Mesenchymal stem cell (in vitro differentiated cells and primary cell): Measurements from ENCODE around the gene SP6.

Experiments
- DNase-seq: peaks from one replicate; pipeline ENCODE4 v3.0.0-alpha.2; 2013
- H2AFZ ChIP-seq: one replicate; pipeline ENCODE4 v1.6.1; 2013; ENCODE audit warnings: low read depth, mild to moderate bottlenecking, control low read depth, inconsistent platforms, low read length, moderate library complexity
- H2AK5ac ChIP-seq: 2 replicates; pipeline ENCODE4 v1.6.1; 2013; ENCODE audit warnings: low read length, moderate library complexity, mild to moderate bottlenecking, inconsistent platforms; ENCODE audit not compliant: severe bottlenecking
- H2BK120ac ChIP-seq: one replicate; pipeline ENCODE4 v1.6.1; 2013; ENCODE audit warnings: low read depth, mild to moderate bottlenecking, inconsistent platforms, low read length, moderate library complexity
- H2BK12ac ChIP-seq, 2 experiments: one replicate each; pipeline ENCODE4 v1.6.1; 2013; ENCODE audit warnings: inconsistent platforms in 2 of 2, low read length in 2 of 2, mild to moderate bottlenecking in 2 of 2, moderate library complexity in 2 of 2, control low read depth in 1 of 2
- H2BK15ac ChIP-seq: one replicate; pipeline ENCODE4 v1.6.1; 2013; ENCODE audit warnings: mild to moderate bottlenecking, low read depth, inconsistent platforms; ENCODE audit not compliant: poor library complexity, severe bottlenecking
- H2BK5ac ChIP-seq: 2 replicates; pipeline ENCODE4 v1.6.1; 2013; ENCODE audit warnings: low read depth, mild to moderate bottlenecking, low read length, control low read depth, inconsistent platforms; ENCODE audit not compliant: poor library complexity, severe bottlenecking
- H3K14ac ChIP-seq, 2 experiments: one replicate each; pipeline ENCODE4 v1.6.1; 2013; ENCODE audit warnings: inconsistent platforms in 2 of 2, low read length in 2 of 2, control low read depth in 1 of 2, mild to moderate bottlenecking in 1 of 2, moderate library complexity in 1 of 2
- H3K18ac ChIP-seq, 2 experiments: one replicate each; pipeline ENCODE4 v1.6.1; 2013; ENCODE audit warnings: inconsistent platforms in 2 of 2, low read length in 2 of 2, control low read depth in 1 of 2, low read depth in 1 of 2, mild to moderate bottlenecking in 1 of 2
- H3K23ac ChIP-seq, 2 experiments: one replicate each; pipeline ENCODE4 v1.6.1; 2013; ENCODE audit warnings: inconsistent platforms in 2 of 2, low read length in 2 of 2, mild to moderate bottlenecking in 2 of 2, moderate library complexity in 2 of 2, control low read depth in 1 of 2
- H3K27ac ChIP-seq: 2 replicates; pipeline ENCODE4 v1.5.1; 2013; ENCODE audit warnings: mild to moderate bottlenecking, moderate library complexity, low read length, control low read depth, inconsistent platforms; ENCODE audit not compliant: poor library complexity, severe bottlenecking
- H3K27me3 ChIP-seq, 2 experiments: 2 replicates each; pipeline versions ENCODE4 v1.6.1 to v1.7.0; 2013; ENCODE audit warnings: low read length in 2 of 2, mild to moderate bottlenecking in 2 of 2, moderate library complexity in 2 of 2, control low read depth in 1 of 2, inconsistent platforms in 1 of 2; ENCODE audit not compliant: control insufficient read depth in 1 of 2, insufficient read depth in 1 of 2
- H3K36me3 ChIP-seq, 2 experiments: 2 replicates each; pipeline versions ENCODE4 v1.6.1 to v1.7.0; 2013; ENCODE audit warnings: low read length in 2 of 2, control low read depth in 1 of 2, inconsistent platforms in 1 of 2, low read depth in 1 of 2, mild to moderate bottlenecking in 1 of 2; ENCODE audit not compliant: insufficient read depth in 2 of 2, control insufficient read depth in 1 of 2
- H3K4ac ChIP-seq, 2 experiments: one replicate each; pipeline ENCODE4 v1.6.1; 2013; ENCODE audit warnings: inconsistent platforms in 2 of 2, low read length in 2 of 2, mild to moderate bottlenecking in 2 of 2, moderate library complexity in 2 of 2, control low read depth in 1 of 2, low read depth in 1 of 2
- H3K4me1 ChIP-seq: 2 replicates; pipeline ENCODE4 v1.6.1; 2013; ENCODE audit warnings: low read depth, low read length, control low read depth; ENCODE audit not compliant: control insufficient read depth, insufficient read depth
- H3K4me2 ChIP-seq: 2 replicates; pipeline ENCODE4 v1.6.1; 2013; ENCODE audit warnings: low read length, mild to moderate bottlenecking, inconsistent platforms; ENCODE audit not compliant: poor library complexity, severe bottlenecking
- H3K4me3 ChIP-seq, 2 experiments: 2 replicates each; pipeline versions ENCODE4 v1.5.1 to v1.7.0; 2013; ENCODE audit warnings: low read length in 2 of 2, mild to moderate bottlenecking in 2 of 2, control low read depth in 1 of 2, low read depth in 1 of 2; ENCODE audit not compliant: insufficient read depth in 1 of 2
- H3K79me1 ChIP-seq: replicated peaks from 2 replicates; pipeline ENCODE4 v1.6.1; 2013; ENCODE audit warnings: mild to moderate bottlenecking, control low read depth, low read length, inconsistent platforms; ENCODE audit not compliant: poor library complexity, severe bottlenecking
- H3K9ac ChIP-seq: 2 replicates; pipeline ENCODE4 v1.7.0; 2013; ENCODE audit warnings: mild to moderate bottlenecking, low read length, moderate library complexity
- H3K9me3 ChIP-seq: 2 replicates; pipeline ENCODE4 v1.7.0; 2013; ENCODE audit warnings: mild to moderate bottlenecking, low read length; ENCODE audit not compliant: control insufficient read depth
- H4K8ac ChIP-seq: one replicate; pipeline ENCODE4 v1.6.1; 2013; ENCODE audit warnings: inconsistent platforms, mild to moderate bottlenecking, low read length, moderate library complexity
- H4K91ac ChIP-seq: one replicate; pipeline ENCODE4 v1.6.1; 2013; ENCODE audit warnings: mild to moderate bottlenecking, low read length, inconsistent platforms
- WGBS: methylation state at CpG from one replicate; pipeline ENCODE4 v1.1.7; 2013; ENCODE audit warnings: mixed read lengths; 5-methylcytosine and 5-hydroxymethylcytosine counted together

Gene SP6

DNA sequence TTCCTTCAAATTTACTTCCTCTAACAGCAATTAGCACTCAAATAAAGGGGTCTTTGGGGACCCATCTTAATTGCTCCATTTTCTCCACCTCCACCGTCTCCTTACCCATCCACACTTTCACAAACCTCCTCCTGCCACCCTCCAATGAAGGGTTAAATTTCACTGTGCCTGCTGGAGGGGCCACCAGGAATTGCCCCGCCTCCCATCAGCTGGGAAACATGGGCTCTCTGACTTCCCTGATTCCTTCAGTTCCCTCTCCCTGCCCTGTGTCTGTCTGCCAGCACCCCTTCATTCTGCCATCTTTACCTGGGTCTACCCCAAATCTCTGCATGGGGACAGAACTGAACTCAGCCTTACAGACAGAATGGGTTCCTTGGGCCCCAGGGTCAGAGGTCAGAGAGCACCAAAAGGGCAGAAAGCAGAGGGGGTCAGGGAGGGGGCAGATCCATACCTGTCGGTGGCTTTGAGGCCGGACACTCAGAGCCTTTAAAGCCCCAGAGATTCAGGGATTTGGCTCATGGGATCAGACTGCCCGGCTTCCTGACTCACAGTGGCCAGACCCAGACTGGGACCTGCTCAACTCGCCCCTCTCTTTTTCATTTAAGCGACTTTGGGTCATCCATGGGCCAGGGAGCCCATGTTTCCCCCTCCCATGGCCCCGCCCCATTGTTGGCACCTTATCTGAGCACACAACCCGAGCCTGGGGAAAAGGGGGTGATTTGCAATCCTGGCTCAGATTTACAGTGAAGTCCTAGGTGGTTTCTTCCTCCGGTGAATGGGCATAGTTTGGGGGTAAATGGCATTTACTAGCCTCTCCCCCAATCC lies 27.5 kb upstream of the SP6 start:
- peak overlapping the region; percentile 34 to 81 for H3K18ac ChIP-seq

DNA sequence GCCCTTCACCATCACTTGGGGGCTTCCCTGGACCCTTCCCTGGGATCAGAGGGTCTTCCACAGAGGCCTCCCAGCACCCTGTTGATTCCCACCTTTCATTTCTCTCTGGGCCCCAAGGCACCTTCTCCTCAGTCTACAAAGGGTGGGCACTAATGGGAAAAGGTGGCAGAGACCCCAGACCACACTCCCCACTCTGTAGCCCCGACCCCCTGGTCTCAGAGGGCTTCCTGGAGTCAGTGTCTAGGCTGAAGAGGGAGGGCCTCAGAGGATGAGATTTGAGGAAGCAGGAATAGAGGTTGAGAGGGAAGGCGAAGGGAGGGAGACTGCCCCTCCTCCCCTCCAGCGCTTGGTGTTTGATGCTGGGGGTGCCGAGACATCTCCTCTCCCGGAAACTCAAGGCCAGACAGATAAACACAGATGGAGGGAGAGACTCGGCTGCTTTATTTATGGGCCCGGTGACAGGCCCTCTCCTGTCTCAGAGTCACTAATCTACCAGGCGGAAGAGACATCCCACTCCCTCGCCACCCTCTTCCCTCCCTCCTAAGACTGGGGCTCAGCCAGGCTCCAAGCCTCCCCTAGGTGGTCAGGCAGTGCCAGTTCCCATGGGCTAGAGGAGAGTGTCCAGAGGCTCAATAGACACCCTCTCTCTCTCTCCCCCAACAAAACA lies 26.5 kb upstream of the SP6 start:
- Histone ChIP-seq H3K9me3 (no peaks in the 10 kb centered on the region), H3K14ac (peak overlapping the region in 1 of 2 experiments; percentile 44), H2AK5ac (no peak overlapping the region), H2BK120ac (peak overlapping the region; percentile 86), H3K18ac (peak overlapping the region; percentile 71 to 87), H3K4me2 (no peak overlapping the region), H2AFZ (no peak overlapping the region), H3K4ac (peak overlapping the region; percentile 81 to 89), H3K27me3 (peaks cover 29 to 77% of the 10 kb centered on the region in 2 experiments), H2BK12ac (peak overlapping the region; percentile 75 to 92), H3K23ac (peak overlapping the region in 1 of 2 experiments; percentile 20), H3K4me1 (peaks cover 15% of the 10 kb centered on the region), H3K27ac (no peak overlapping the region), H4K91ac (peak overlapping the region; percentile 70), H3K36me3 (no peaks in the 10 kb centered on the region), H4K8ac (peak overlapping the region; percentile 69), H3K4me3 (no peak overlapping the region), H3K79me1 (no peaks in the 10 kb centered on the region), H2BK15ac (peak overlapping the region; percentile 73), H3K9ac (no peak overlapping the region), H2BK5ac (no peak overlapping the region)
- DNase-seq, result peak; percentile 66
- 4% methylated on average over 8 of the region's 9 CpGs for WGBS

More for the DNA sequence above, 27.5 kb upstream of the SP6 start:
- no peaks in the 10 kb centered on the region for H3K9me3 ChIP-seq
- H2AFZ ChIP-seq, result no peak overlapping the region
- H2AK5ac ChIP-seq, result no peak overlapping the region
- peak; percentile 29 for DNase-seq
- H3K4me3 ChIP-seq, result no peak overlapping the region
- WGBS, result 54% methylated on average over 8 of the region's 10 CpGs
- no peaks in the 10 kb centered on the region for H3K79me1 ChIP-seq
- peak overlapping the region; percentile 73 for H4K91ac ChIP-seq
- no peak overlapping the region for H3K9ac ChIP-seq
- H4K8ac ChIP-seq, result peak overlapping the region; percentile 93
- H3K4me2 ChIP-seq, result no peak overlapping the region
- H3K4me1 ChIP-seq, result peaks cover 9% of the 10 kb centered on the region
- peak overlapping the region; percentile 0 to 66 for H3K4ac ChIP-seq
- H2BK5ac ChIP-seq, result no peak overlapping the region
- H2BK120ac ChIP-seq, result peak overlapping the region; percentile 80
- peak overlapping the region; percentile 70 for H2BK15ac ChIP-seq
- H3K36me3 ChIP-seq, result no peaks in the 10 kb centered on the region
- H3K27ac ChIP-seq, result no peak overlapping the region
- peaks cover 19 to 77% of the 10 kb centered on the region in 2 experiments for H3K27me3 ChIP-seq
- H3K23ac ChIP-seq, result peak overlapping the region in 1 of 2 experiments; percentile 9
- peak overlapping the region in 1 of 2 experiments; percentile 71 for H3K14ac ChIP-seq
- peak overlapping the region; percentile 79 to 96 for H2BK12ac ChIP-seq

DNA sequence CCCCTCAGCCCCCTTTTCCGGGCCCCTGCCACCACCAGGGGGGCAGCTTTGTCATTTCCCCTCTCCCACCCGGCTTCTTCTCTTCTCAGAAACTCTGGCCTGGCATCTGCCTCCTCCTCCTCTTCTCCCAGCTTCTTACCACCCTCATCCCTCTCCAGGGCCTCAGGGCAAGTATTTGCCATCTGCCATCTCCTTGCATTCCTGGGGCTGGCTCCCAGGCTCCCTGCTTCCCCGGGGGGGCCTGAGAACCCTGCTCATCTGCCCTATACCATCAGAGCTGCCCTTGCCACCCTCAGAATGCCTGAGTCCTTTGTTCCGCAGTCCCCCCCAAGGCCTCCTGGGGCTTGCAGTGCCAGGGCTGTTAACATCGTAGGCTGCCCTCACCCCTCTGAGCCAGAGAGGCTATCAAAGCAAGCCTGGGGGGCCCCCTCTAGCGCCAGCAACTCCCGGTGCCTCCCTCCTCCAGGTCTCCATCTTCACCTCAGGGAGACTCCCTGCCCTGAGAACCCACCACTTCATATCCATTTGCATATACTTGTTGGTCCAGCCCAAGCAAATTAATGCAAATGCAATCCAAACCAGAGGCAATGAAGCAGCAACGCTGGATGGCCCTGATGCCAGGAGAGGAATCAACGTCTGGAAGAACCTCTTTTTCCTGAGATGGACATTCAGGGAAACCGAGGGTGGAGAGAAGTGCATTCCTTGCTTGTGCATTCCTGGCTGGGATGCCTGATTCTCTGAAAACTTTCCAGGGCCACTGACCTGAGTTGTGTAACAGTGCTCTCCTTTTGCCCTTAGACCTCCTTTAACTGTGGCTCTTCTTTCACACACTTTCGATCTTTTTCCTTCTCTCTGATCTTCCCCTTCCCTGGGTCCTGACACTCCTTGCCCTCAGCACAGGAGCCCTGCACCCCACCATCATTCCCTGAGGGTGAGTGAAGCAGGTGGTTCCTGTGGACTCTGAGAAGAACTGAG lies 24.3 kb upstream of the SP6 start:
- H3K4me2 ChIP-seq, result no peak overlapping the region
- no peak overlapping the region for H2BK120ac ChIP-seq
- H3K79me1 ChIP-seq, result no peaks in the 10 kb centered on the region
- H3K27me3 ChIP-seq, result peaks cover 48 to 81% of the 10 kb centered on the region in 2 experiments
- no peak overlapping the region for H3K4me3 ChIP-seq
- peak overlapping the region; percentile 74 for H2BK15ac ChIP-seq
- no peak overlapping the region for H2BK5ac ChIP-seq
- peak overlapping the region in 1 of 2 experiments; percentile 50 for H3K4ac ChIP-seq
- WGBS, result 59% methylated on average over 11 of the region's 11 CpGs
- H4K8ac ChIP-seq, result peak overlapping the region; percentile 36
- H3K23ac ChIP-seq, result no peak overlapping the region
- H2AFZ ChIP-seq, result no peak overlapping the region
- no peak overlapping the region for H2AK5ac ChIP-seq
- H3K9ac ChIP-seq, result no peak overlapping the region
- H3K9me3 ChIP-seq, result no peaks in the 10 kb centered on the region
- peak overlapping the region in 1 of 2 experiments; percentile 23 for H3K14ac ChIP-seq
- peak overlapping the region; percentile 64 for H4K91ac ChIP-seq
- no peaks in the 10 kb centered on the region for H3K36me3 ChIP-seq
- H3K27ac ChIP-seq, result no peak overlapping the region
- no peak overlapping the region for H3K18ac ChIP-seq
- H3K4me1 ChIP-seq, result peaks cover 20% of the 10 kb centered on the region
- peak overlapping the region; percentile 72 for H2BK12ac ChIP-seq
- no peak for DNase-seq
